Kidney epithelial cell (primary cell): ENCODE results near the gene CALML3. TPM values are rescaled to one million over a fixed set of nuclear protein-coding genes. Genes with fewer than 3 reads are reported as not detected.

Source experiments
- DNase-seq: peaks from one replicate; pipeline ENCODE4 v3.0.0-alpha.2; 2010; ENCODE audit warnings: low read depth
- H3K27me3 ChIP-seq: 2 replicates; pipeline ENCODE4 v1.6.0; 2011; ENCODE audit warnings: low read length; ENCODE audit not compliant: control insufficient read depth, insufficient read depth
- H3K36me3 ChIP-seq: 2 replicates; pipeline ENCODE4 v1.5.1; 2011; ENCODE audit warnings: low read length; ENCODE audit not compliant: control insufficient read depth, insufficient read depth
- H3K4me3 ChIP-seq: 2 replicates; pipeline ENCODE4 v1.5.1; 2011; ENCODE audit warnings: low read depth, mild to moderate bottlenecking, control low read depth, low read length
- CTCF ChIP-seq: IDR thresholded peaks from 2 replicates; pipeline ENCODE4 v1.5.1; 2011; ENCODE audit warnings: mild to moderate bottlenecking, moderate library complexity, low read length, control low read depth, inconsistent platforms; ENCODE audit not compliant: insufficient read depth, poor library complexity, severe bottlenecking
- total RNA-seq: library from RNA; depleted of rRNA; stranded (reverse); fragments of >200 nt; gene quantifications from 2 replicates; pipeline ENCODE4 v1.2.3, GENCODE V29; 2015

Gene CALML3
- total RNA-seq, 1 donor from 2014 or later, result not detected

- H3K4me3 ChIP-seq, result no peak overlapping the region
- TF ChIP-seq CTCF, result no peak
- DNase-seq, result no peak
- no peaks in the 10 kb centered on the region for H3K36me3 ChIP-seq
- H3K27me3 ChIP-seq, result no peaks in the 10 kb centered on the region
Observed at GRCh38 chr10:5517546-5517945, 7.2 kb upstream of the CALML3 start.

- no peaks in the 10 kb centered on the region for H3K36me3 ChIP-seq
- H3K4me3 ChIP-seq, result no peak overlapping the region
- H3K27me3 ChIP-seq, result no peaks in the 10 kb centered on the region
- no peak for DNase-seq
- no peak for TF ChIP-seq CTCF
Observed at GRCh38 chr10:5518143-5518542, 6.6 kb upstream of the CALML3 start.

- no peak for TF ChIP-seq CTCF
- no peak overlapping the region for H3K4me3 ChIP-seq
- no peak for DNase-seq
- no peaks in the 10 kb centered on the region for H3K27me3 ChIP-seq
- H3K36me3 ChIP-seq, result no peaks in the 10 kb centered on the region
Observed at GRCh38 chr10:5519054-5519453, 5.7 kb upstream of the CALML3 start.

- no peak overlapping the region for H3K4me3 ChIP-seq
- TF ChIP-seq CTCF, result no peak
- H3K36me3 ChIP-seq, result no peaks in the 10 kb centered on the region
- H3K27me3 ChIP-seq, result no peaks in the 10 kb centered on the region
- no peak for DNase-seq
Observed at GRCh38 chr10:5522913-5523560, 1.7 kb upstream of the CALML3 start.

- DNase-seq, result no peak
- TF ChIP-seq CTCF, result no peak
- Histone ChIP-seq H3K4me3 (no peak overlapping the region), H3K36me3 (no peaks in the 10 kb centered on the region), H3K27me3 (no peaks in the 10 kb centered on the region)
Observed at GRCh38 chr10:5523796-5524574, 776 bp upstream of the CALML3 start.
